Fibroblast of mammary gland (primary cell): ENCODE measurements around the gene STN1.
A peak's percentile ranks its signal among the peaks of the same experiment; 100 is the strongest.

Experiments used
- DNase-seq: peaks from one replicate; pipeline ENCODE4 v3.0.0-alpha.2; 2010; ENCODE audit warnings: low read depth
- H3K4me3 ChIP-seq: 2 replicates; pipeline ENCODE4 v1.5.1; 2011; ENCODE audit warnings: low read depth, mild to moderate bottlenecking, low read length, moderate library complexity; ENCODE audit not compliant: control insufficient read depth
- CTCF ChIP-seq: conservative IDR thresholded peaks from 2 replicates; pipeline ENCODE4 v1.5.1; 2011; ENCODE audit warnings: low read depth, low read length, inconsistent platforms; ENCODE audit not compliant: control insufficient read depth, insufficient read depth

Gene STN1

DNA sequence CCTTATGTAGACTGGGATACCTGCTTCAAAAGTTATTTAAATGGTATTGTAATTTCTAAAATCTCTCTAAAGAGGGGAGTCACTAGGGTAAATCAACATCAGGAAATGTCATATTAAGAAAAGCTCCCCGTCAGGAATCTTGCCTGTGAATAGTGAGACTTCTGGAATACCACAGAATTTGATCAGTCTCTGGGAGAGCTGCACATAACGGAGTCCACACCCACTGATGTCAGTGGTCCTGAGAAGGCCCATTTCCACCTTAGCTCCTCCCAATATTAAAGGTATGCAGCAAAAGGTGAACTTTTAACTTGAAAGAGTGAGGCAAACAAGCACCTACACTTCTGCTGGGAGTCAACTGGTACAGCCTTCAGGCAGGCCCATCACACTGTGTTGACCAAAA is 27.3 kb downstream of the STN1 start:
- H3K4me3 ChIP-seq, result no peak overlapping the region
- no peak for TF ChIP-seq CTCF
- no peak for DNase-seq

- DNase-seq, result peak; percentile 29
- TF ChIP-seq CTCF, result no peak
- H3K4me3 ChIP-seq, result no peak overlapping the region
Measured at GRCh38 chr10:103890194-103890658, 27.8 kb downstream of the STN1 start.

DNA sequence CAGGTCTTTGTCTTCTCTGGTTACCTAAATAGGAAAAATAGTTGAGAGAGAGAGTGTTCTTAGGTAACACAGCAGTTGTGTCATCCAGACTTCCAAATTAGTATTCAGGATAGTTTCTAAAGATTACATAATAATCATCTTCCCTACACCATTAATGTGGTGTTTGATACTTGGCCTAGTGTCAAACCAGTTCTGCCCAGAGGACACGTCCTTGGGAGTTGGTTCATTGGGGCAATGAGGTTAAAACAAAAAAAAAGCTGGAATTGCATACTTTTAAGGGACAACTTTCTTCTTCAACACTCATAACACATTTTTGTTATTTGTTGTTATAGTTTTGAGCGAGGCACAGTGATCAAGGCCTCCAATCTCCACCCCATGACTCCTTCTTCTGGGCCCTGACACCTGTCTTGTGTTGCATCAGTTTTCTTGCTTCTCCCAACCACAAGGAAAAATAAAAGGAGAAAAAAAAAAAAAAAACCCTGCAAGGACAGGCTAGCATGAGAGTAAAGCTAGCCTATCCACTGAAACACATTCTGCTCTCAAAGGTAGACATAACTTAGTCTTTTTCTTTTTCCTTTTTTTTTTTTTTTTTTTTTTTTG is 28.8 kb downstream of the STN1 start:
- TF ChIP-seq CTCF, result no peak

GRCh38 chr10:103888113-103888841 is 29.7 kb downstream of the STN1 start:
- no peak overlapping the region for H3K4me3 ChIP-seq
- TF ChIP-seq CTCF, result peak; percentile 91

More for the DNA sequence above, 28.8 kb downstream of the STN1 start:
- H3K4me3 ChIP-seq, result no peak overlapping the region
- DNase-seq, result no peak

GRCh38 chr10:103885617-103886016 is 32.4 kb downstream of the STN1 start:
- TF ChIP-seq CTCF, result no peak
- peak; percentile 89 for DNase-seq
- no peak overlapping the region for H3K4me3 ChIP-seq

More at GRCh38 chr10:103888113-103888841, 29.7 kb downstream of the STN1 start:
- DNase-seq, result peak; percentile 93

DNA sequence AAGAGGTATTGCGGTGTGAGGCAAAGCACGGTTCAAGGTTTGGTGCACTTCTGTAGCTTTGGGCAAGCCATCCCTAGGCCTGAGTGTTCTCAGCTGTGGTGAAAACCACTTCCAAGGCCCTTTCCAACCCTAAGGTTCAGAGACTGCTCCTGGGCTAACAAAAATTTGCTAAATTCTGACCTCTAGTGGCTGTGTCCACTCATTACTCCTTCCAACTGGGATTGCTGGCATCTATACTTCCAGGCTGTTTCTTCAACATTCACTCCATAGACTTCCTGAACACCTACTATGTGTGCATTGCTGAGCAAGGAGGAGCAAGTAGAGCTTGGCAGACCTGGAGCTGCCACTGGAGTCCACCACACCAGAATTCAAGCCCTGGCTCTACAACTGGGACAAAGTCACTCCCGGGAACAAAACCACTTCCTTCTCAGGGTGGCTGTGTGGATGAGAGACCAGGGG is 33.3 kb downstream of the STN1 start:
- peak; percentile 81 for TF ChIP-seq CTCF
- H3K4me3 ChIP-seq, result no peak overlapping the region
- peak; percentile 70 for DNase-seq
